Endothelial cell of umbilical vein (primary cell): ENCODE measurements around the gene TSPYL1. TPM values are rescaled to one million over a fixed set of nuclear protein-coding genes. Genes with fewer than 3 reads are reported as not detected.
"Not testable (repeated sequence)": the region's sequence is repeated elsewhere in the genome, so short reads cannot be mapped to it uniquely, and the experiment has no call there.

Source experiments
- BruUV-seq: library from RNA; stranded (reverse); fragments of 400-500 nt; replicated peaks from 2 replicates; lab custom pipeline; 2021; lab: Mats Ljungman, UMichigan
- CTCF ChIA-PET: fragments of 300-600, 350-600 bp; sonication (Branson Sonifier 250); formaldehyde crosslinking; loops from one replicate; lab custom pipeline; 2021; ENCODE audit warnings: antibody characterized with exemption, inconsistent platforms; lab: Charles Lee
- POLR2A ChIA-PET: fragments of 300-600, 350-600 bp; sonication (Branson Sonifier 250); formaldehyde crosslinking; loops from one replicate; lab custom pipeline; 2021; ENCODE audit warnings: antibody characterized with exemption, inconsistent platforms; lab: Charles Lee
- DNase-seq: peaks from one replicate; pipeline ENCODE4 v3.0.0-alpha.2; 2011; ENCODE audit warnings: low read depth, low spot score
- FAIRE-seq: peaks from 2 replicates; lab custom pipeline; 2011; peaks lifted over from hg19 to GRCh38; lab: Jason Lieb, UNC
- H2AFZ ChIP-seq: 2 replicates; pipeline ENCODE4 v1.6.0; 2012; ENCODE audit warnings: low read depth, low read length, control low read depth, inconsistent platforms
- H3K27ac ChIP-seq: 2 replicates; pipeline ENCODE4 v1.5.1; 2011; ENCODE audit warnings: low read depth, mild to moderate bottlenecking, control low read depth, low read length, moderate library complexity; ENCODE audit not compliant: insufficient read depth
- H3K27me3 ChIP-seq, 2 experiments: 2 replicates each; pipeline versions ENCODE4 v1.6.0 to v1.6.1; 2011; ENCODE audit warnings: low read length in 2 of 2, mixed read lengths in 1 of 2; ENCODE audit not compliant: control insufficient read depth in 2 of 2, insufficient read depth in 2 of 2
- H3K36me3 ChIP-seq, 2 experiments: 2 replicates in 1 of 2; 3 replicates in 1 of 2; pipeline ENCODE4 v1.5.1; 2011; ENCODE audit warnings: low read length in 2 of 2, mild to moderate bottlenecking in 1 of 2, moderate library complexity in 1 of 2; ENCODE audit not compliant: control insufficient read depth in 2 of 2, insufficient read depth in 2 of 2; ENCODE audit errors: extremely low read depth in 1 of 2
- H3K4me1 ChIP-seq: 3 replicates; pipeline ENCODE4 v1.5.1; 2011; ENCODE audit warnings: mild to moderate bottlenecking, low read length; ENCODE audit not compliant: control insufficient read depth, insufficient read depth; ENCODE audit errors: extremely low read depth
- H3K4me2 ChIP-seq: 2 replicates; pipeline ENCODE4 v1.6.1; 2011; ENCODE audit warnings: low read length, control low read depth, mixed read lengths; ENCODE audit not compliant: insufficient read depth
- H3K4me3 ChIP-seq, 3 experiments: fragments of 200-600 bp in 1 of 3; sonication (generic), shearing (Covaris generic) in 1 of 3; replicated peaks in 1 of 3; 2 replicates each; pipeline ENCODE4 v1.5.1; 2011 to 2016; ENCODE audit warnings: control low read depth in 3 of 3, low read length in 3 of 3, mild to moderate bottlenecking in 2 of 3, inconsistent platforms in 1 of 3, low read depth in 1 of 3, moderate library complexity in 1 of 3; ENCODE audit not compliant: insufficient read depth in 1 of 3
- H3K79me2 ChIP-seq: 2 replicates; pipeline ENCODE4 v1.6.0; 2012; ENCODE audit warnings: low read length, inconsistent platforms; ENCODE audit not compliant: control insufficient read depth, insufficient read depth
- H3K9ac ChIP-seq: replicated peaks from 2 replicates; pipeline ENCODE3; 2011; ENCODE audit warnings: low read length, control low read depth; ENCODE audit not compliant: insufficient read depth; ENCODE audit errors: extremely low read depth
- H3K9me1 ChIP-seq: replicated peaks from 3 replicates; pipeline ENCODE4 v1.6.0; 2011; ENCODE audit warnings: mild to moderate bottlenecking, low read length; ENCODE audit not compliant: control insufficient read depth, insufficient read depth; ENCODE audit errors: extremely low read depth
- H3K9me3 ChIP-seq: replicated peaks from 2 replicates; pipeline ENCODE4 v1.5.1; 2012; ENCODE audit warnings: low read length, inconsistent platforms; ENCODE audit not compliant: control insufficient read depth, insufficient read depth
- H4K20me1 ChIP-seq: replicated peaks from 2 replicates; pipeline ENCODE3; 2011; ENCODE audit warnings: mild to moderate bottlenecking, low read length; ENCODE audit not compliant: control insufficient read depth, insufficient read depth; ENCODE audit errors: extremely low read depth
- CTCF ChIP-seq, 2 donors: IDR thresholded peaks; 1 replicate in 1 of 2; 2 replicates in 1 of 2; pipeline ENCODE4 v1.5.1; 2011; ENCODE audit warnings: low read length in 2 of 2, mild to moderate bottlenecking in 2 of 2, moderate library complexity in 2 of 2, control low read depth in 1 of 2, inconsistent platforms in 1 of 2, low read depth in 1 of 2; ENCODE audit not compliant: insufficient read depth in 1 of 2; ENCODE audit errors: extremely low read depth in 1 of 2
- EZH2 ChIP-seq: IDR thresholded peaks from 2 replicates; pipeline ENCODE4 v1.6.1; 2012; ENCODE audit warnings: borderline replicate concordance, low read depth, mild to moderate bottlenecking, moderate library complexity, low read length, inconsistent platforms; ENCODE audit not compliant: severe bottlenecking
- FOS ChIP-seq: IDR thresholded peaks from 2 replicates; pipeline ENCODE4 v1.6.1; 2011; ENCODE audit warnings: mild to moderate bottlenecking, low read length, moderate library complexity, borderline replicate concordance; ENCODE audit not compliant: insufficient read depth
- GATA2 ChIP-seq: IDR thresholded peaks from 2 replicates; pipeline ENCODE4 v1.7.0; 2011; ENCODE audit warnings: low read depth, mild to moderate bottlenecking, moderate library complexity, mixed read lengths, low read length; ENCODE audit not compliant: insufficient read length, insufficient read depth
- JUN ChIP-seq: IDR thresholded peaks from 2 replicates; pipeline ENCODE4 v1.6.1; 2011; ENCODE audit warnings: borderline replicate concordance, low read depth; ENCODE audit not compliant: insufficient read length, insufficient read depth
- MAX ChIP-seq: IDR thresholded peaks from 2 replicates; pipeline ENCODE4 v1.6.1; 2011; ENCODE audit not compliant: insufficient read depth, insufficient read length
- MYC ChIP-seq: IDR thresholded peaks from one replicate; pipeline ENCODE4 v1.6.1; 2011; ENCODE audit warnings: mild to moderate bottlenecking, low read depth, low read length
- POLR2A ChIP-seq: IDR thresholded peaks from 2 replicates; pipeline ENCODE4 v1.6.1; 2012; ENCODE audit warnings: low read depth, mild to moderate bottlenecking, control low read depth, low read length
- POLR2AphosphoS5 ChIP-seq: IDR thresholded peaks from 2 replicates; pipeline ENCODE4 v1.6.1; 2012; ENCODE audit warnings: low read depth, mild to moderate bottlenecking, control low read depth, low read length, moderate library complexity; ENCODE audit not compliant: insufficient read depth
- dilution Hi-C: fragments of 300-500 bp; cut with MboI; formaldehyde crosslinking; loops from one replicate; pipeline ENCODE4 v1.15.0; 2019; ENCODE audit warnings: low sequenced_read_pairs; ENCODE audit not compliant: extremely low pct_ligation_motif_present
- intact Hi-C: fragments of 100-400 bp; cut with micrococcal nuclease; formaldehyde crosslinking; loops from one replicate; pipeline ENCODE4 v1.10.0; 2022
- polyA plus RNA-seq, 4 experiments: library from polyadenylated mRNA; depleted of rRNA in 3 of 4; stranded (reverse) in 3 of 4; unstranded in 1 of 4; fragments of >200 nt; gene quantifications; 2 replicates each; pipeline versions ENCODE4 v1.2.1 to v1.2.3, GENCODE V29; 2011 to 2012; ENCODE audit warnings: missing spikeins in 1 of 4
- total RNA-seq: library from RNA; stranded (reverse); gene quantifications from 2 replicates; pipeline ENCODE4 v1.2.3, GENCODE V29; 2021

The TSPYL1 gene
- total and polyA plus RNA-seq, 2 donors (not counting 3 experiments of a cell fraction or from before 2014, with no cell fraction given), result 32.1 to 54.5 TPM

- no peaks in the 10 kb centered on the region for H3K4me1 ChIP-seq
- dilution Hi-C loops, result no loop called here
- no peak for TF ChIP-seq EZH2
- TF ChIP-seq FOS, result no peak
- no peak for TF ChIP-seq GATA2
- TF ChIP-seq MYC, result no peak
- TF ChIP-seq POLR2AphosphoS5, result no peak
- TF ChIP-seq CTCF (IDR thresholded peaks at IDR 0.05; ENCODE audit: extremely low read depth in 1 of 2, insufficient read depth in 1 of 2, low read depth in 1 of 2, low read length in 2 of 2), result no peak
- TF ChIP-seq MAX, result no peak
- TF ChIP-seq JUN, result no peak
- no peak for TF ChIP-seq POLR2A
- ChIA-PET POLR2A (no interaction called here), CTCF (interaction anchor here (0.5 to 4.5 kb wide), 88 partner anchors 8 to 558 kb away, joined by 3 to 90 read pairs (median 5); partner anchors contain the start of genes CALHM5, DSE, RSPH4A and RWDD1)
- H3K4me3 ChIP-seq, result no peak overlapping the region
- H3K79me2 ChIP-seq, result no peaks in the 10 kb centered on the region
- DNase-seq (no peak), FAIRE-seq (no peak)
- no peaks in the 10 kb centered on the region for H3K9me1 ChIP-seq
- H3K27me3 ChIP-seq, result no peaks in the 10 kb centered on the region
- no peaks in the 10 kb centered on the region for H3K36me3 ChIP-seq
- intact Hi-C loops, result loop anchor here (1.0 to 5.0 kb wide), 7 partner anchors 85 to 560 kb away; partner anchors contain the start of genes CALHM5, CALHM6 and DSE
- H3K9me3 ChIP-seq, result no peaks in the 10 kb centered on the region
- BruUV-seq, result no TSS peak
- H4K20me1 ChIP-seq, result no peaks in the 10 kb centered on the region
- no peak overlapping the region for H3K27ac ChIP-seq
- no peak overlapping the region for H2AFZ ChIP-seq
- no peak overlapping the region for H3K4me2 ChIP-seq
- no peak overlapping the region for H3K9ac ChIP-seq
Measured at GRCh38 chr6:116286773-116287358, 7.1 kb upstream of the TSPYL1 start.

- dilution Hi-C loops, H3K9ac ChIP-seq, H3K27ac ChIP-seq, H3K9me1 ChIP-seq, POLR2A ChIA-PET, DNase-seq, FAIRE-seq, H3K4me3 ChIP-seq, H2AFZ ChIP-seq, H3K79me2 ChIP-seq, H3K9me3 ChIP-seq, H3K4me2 ChIP-seq, H3K36me3 ChIP-seq, BruUV-seq, H3K27me3 ChIP-seq, H3K4me1 ChIP-seq, H4K20me1 ChIP-seq: not testable (repeated sequence)
- CTCF ChIA-PET, result interaction anchor here (0.7 to 1.8 kb wide), 2 partner anchors 67 to 227 kb away, joined by 3 to 5 read pairs; partner anchors contain the start of gene CALHM5
- intact Hi-C loops, result loop anchor here (5.0 kb wide), 4 partner anchors 87 to 562 kb away; partner anchors contain the start of genes CALHM6 and DSE
Measured at GRCh38 chr6:116284984-116285383, 5.3 kb upstream of the TSPYL1 start.
